GM18907 (cell line): ENCODE data around the gene ANGPTL7.
"Not testable (repeated sequence)": the region's sequence is repeated elsewhere in the genome, so short reads cannot be mapped to it uniquely, and the experiment has no call there.

Experiments
- ATAC-seq: cut with Tn5 transposase; IDR thresholded peaks from one replicate; pipeline ENCODE4 v1.9.1; 2021; ENCODE audit warnings: mild to moderate bottlenecking, moderate library complexity; ENCODE audit not compliant: unreplicated experiment

The ANGPTL7 gene

DNA sequence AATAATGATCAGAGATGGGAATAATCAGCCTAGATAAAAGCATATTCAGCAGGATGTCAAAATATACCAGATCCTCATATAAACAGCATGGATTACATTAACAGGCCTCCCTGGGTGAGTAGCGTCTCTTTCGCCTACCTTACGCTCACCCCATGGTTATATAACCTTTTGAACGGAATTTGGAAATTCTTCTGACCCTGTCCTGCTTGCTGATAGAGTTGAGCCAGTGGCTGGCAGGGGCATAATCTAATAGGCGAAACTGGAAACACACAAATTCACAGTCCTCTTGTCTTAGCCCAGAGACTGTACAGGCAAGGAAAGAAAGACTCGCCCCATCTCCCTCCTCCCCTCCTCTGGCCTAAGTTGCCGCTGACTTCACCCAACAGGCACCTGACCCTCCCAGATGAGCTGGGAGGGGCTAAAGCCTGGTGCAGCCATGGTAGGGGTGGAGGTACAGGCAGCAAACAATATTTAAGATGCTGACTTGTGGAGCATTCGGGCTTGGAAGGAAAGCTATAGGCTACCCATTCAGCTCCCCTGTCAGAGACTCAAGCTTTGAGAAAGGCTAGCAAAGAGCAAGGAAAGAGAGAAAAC lies at the start of gene ANGPTL7:
Gene ANGPTL7, plus strand, starts transcription at position 498 of the 594 bp plus-strand sequence. CDS start 225 bp downstream, outside the sequence.
- no peak for ATAC-seq

GRCh38 chr1:11142618-11143391 lies 46.4 kb upstream of the ANGPTL7 start:
- no peak for ATAC-seq

DNA sequence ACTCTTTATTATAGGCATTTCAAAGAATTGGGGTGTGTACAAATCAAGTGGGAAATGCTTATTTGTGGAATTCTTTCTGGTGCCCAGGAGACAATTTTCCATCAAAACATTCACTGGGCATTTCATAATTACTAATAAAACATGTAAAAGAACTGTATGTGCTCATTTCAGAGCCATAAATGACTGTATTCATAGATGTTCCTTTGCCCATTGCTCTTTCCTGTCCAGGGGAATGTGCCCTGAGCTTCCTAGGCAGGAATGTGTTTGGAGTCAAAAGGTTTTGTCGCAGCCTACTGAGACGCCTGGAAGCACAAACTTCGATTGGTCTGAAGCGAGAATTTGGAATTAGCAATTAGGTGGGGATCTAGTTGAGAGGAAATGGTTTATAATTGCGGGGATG lies 45.8 kb upstream of the ANGPTL7 start:
- ATAC-seq = no peak

GRCh38 chr1:11143907-11144306 lies 45.2 kb upstream of the ANGPTL7 start:
- no peak for ATAC-seq

GRCh38 chr1:11144570-11145256 lies 44.4 kb upstream of the ANGPTL7 start:
- no peak for ATAC-seq

GRCh38 chr1:11145741-11146140 lies 43.4 kb upstream of the ANGPTL7 start:
- no peak for ATAC-seq

DNA sequence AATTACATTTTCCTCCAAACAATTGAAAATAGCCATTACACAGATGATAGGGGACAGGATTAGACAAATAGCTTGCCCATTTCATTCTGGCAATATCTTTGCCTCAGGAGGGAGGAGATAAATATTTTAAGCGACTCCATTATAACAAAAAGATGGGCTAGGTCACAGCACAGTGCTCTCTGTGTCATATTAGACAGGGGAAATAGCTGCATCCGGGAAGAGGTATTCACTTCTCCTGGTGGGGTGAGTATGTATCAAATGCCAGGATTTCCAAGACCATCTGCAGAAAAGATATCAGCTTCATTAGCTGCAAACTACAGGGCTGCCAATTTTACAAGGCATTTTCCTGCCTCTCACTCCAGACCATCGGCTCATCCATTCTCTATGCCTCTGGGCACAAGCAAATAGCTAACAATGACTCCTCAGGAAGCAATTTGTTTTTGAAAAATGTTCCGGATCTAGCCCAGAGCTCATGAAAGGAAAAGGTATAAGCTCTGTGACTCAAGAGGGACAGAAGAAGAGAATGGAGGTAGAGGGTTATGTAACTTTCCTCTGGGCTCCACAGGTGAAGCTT lies 41.9 kb upstream of the ANGPTL7 start:
- no peak for ATAC-seq

DNA sequence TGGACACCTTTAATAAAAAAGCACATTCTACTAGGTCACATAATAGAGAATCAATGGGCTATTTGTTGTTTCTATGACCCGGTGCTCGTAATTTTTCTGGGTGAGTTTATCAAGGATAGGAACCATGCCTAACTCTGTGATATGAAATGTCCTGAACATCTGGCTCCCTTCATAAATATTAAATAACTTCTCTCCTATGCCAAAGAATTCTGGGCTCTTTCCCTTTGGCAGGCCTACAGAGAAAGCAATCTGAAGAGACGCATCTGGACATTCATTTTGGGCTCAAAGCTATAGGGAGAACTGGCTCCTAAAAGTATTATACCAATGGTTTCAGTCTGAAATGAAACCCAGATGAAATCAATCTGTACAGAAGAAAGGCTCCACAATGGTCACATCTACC lies 38.8 kb upstream of the ANGPTL7 start:
- ATAC-seq = no peak

GRCh38 chr1:11151114-11151513 lies 38.0 kb upstream of the ANGPTL7 start:
- ATAC-seq = no peak

GRCh38 chr1:11151826-11152612 lies 37.1 kb upstream of the ANGPTL7 start:
- ATAC-seq = no peak

- ATAC-seq = no peak
These were observed 36.4 kb upstream of the ANGPTL7 start for GRCh38 chr1:11152755-11153154.

- ATAC-seq = no peak
These were observed 36.0 kb upstream of the ANGPTL7 start for GRCh38 chr1:11153184-11153583.

DNA sequence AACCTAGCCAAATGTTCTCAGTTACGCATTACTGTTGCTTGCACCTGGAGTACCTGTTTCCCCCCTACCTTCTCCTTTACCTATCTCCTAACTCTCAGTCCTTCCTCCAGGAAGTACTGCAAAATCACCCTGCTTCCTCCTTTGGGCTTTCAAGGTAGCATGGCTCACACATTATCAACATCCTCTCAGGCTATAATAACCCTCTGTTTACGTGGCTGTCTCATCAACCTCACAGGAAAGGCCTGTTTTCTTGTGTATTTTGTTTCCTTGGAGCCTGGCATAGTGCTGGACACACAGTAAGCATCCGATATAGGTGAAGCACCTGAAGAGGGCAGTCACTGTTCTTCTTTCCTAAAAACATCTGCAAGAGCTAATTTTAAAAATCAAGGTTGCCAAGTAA lies 32.7 kb upstream of the ANGPTL7 start:
- no peak for ATAC-seq

DNA sequence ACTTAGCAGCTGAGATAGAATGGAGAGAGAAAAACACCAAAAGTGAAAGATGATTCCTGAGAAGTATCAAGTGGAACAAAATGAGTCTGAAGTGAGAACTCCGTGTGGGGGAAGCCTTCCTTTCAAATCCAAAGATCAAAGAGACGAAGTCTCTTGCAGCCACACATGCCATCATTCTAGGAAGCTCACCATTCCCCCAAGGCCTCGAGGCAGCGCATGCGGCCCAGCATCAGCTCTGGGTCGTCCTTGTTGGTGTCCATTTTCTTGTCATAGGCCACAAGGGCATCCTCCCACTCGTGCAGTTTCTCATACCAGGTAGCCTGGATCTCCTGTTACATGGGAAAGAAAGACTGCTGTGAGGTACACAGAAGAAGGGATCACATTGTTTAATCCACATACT lies 32.2 kb upstream of the ANGPTL7 start:
- ATAC-seq = no peak

DNA sequence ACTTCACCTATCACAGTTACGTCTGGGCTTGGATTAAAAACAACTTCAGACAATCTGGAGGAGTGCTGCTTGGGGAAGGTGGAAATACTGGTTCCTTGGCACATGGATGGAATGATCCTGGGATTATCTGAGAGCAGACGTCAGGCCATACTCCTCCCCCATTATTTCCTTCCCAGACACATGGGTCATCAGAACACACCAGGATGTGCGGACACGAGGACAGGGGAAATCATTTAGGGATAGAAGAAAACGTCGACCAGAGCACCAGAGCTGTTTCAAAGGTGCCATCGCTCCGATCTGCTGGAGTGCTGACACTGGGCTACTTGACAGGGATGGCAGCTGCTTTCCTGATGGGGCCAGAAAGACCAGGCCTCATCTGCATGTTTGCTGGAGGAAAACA lies 31.8 kb upstream of the ANGPTL7 start:
- no peak for ATAC-seq

DNA sequence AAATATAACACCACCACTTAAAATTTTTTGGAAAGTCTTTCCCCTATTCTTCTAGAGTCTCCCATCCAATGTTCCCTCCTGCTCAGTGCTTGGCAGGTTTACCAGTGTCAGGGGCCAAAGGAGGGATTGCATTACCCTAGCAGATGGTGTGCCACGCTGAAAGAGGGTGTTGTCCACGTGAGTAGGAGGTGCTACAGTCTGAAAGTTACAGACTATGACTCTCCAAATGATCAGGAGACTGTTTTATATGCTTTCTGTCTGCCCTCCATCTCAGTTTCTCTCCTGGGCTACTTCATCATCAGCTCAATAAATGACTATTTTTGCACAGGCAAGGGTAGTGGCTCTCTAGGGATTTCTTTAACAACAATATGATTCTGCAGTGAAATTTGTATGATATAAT lies 31.3 kb upstream of the ANGPTL7 start:
- no peak for ATAC-seq

GRCh38 chr1:11158291-11158690 lies 30.9 kb upstream of the ANGPTL7 start:
- no peak for ATAC-seq

GRCh38 chr1:11158720-11159321 lies 30.3 kb upstream of the ANGPTL7 start:
- no peak for ATAC-seq

DNA sequence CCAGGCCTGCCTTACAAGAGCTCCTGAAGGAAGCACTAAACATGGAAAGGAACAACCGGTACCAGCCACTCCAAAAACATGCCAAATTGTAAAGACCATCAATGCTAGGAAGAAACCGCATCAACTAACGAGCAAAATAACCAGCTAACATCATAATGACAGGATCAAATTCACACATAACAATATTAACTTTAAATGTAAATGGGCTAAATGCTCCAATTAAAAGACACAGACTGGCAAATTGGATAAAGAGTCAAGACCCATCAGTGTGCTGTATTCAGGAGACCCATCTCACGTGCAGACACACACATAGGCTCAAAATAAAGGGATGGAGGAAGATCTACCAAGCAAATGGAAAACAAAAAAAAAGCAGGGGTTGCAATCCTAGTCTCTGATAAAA lies 26.4 kb upstream of the ANGPTL7 start:
- ATAC-seq = not testable (repeated sequence)

GRCh38 chr1:11166744-11167143 lies 22.4 kb upstream of the ANGPTL7 start:
- not testable (repeated sequence) for ATAC-seq
